ENCODE results near the gene ALG2.
A peak's percentile ranks its signal among the peaks of the same experiment; 100 is the strongest.

Gene ALG2

GRCh38 chr9:99171225-99172123 lies 50.3 kb downstream of the ALG2 start:
- DNase-seq: no peak

DNA sequence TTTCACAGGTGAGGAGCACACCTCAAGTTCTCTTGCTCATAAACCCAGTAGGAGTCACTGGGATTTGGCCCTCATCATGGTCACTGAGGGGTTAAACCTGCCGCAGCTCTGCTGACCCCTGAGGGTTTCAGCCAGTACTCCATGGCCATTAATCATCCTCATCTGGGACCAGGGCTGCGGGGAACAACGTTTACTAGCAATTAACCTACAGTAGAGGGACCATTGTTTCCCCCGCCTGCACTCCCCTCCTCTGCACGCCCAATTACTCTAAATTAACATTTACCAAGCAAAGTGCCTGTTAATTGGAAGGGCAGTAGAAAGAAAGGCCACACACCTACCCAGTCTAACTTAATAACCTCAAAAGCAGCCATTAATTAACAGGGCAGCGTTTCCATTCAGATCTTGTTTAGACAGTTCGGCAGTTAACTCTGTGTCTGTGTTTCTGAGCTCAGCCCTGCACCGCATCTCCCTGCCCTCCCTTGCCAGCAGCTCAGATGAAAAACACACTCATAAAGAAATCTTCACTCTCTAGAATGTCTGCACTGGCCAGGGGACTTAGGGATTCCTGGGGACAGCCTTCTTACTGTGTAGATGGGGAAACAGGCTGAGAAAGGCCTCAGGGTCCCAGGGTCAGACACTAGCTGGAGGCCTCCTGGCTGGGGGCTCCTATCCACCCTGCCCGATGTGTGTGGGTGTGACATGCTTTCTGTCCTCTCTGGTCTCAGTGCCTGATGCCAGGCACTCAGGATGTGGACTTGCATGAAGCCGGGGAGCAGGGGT lies 51.6 kb downstream of the ALG2 start:
- DNase-seq: no peak

DNA sequence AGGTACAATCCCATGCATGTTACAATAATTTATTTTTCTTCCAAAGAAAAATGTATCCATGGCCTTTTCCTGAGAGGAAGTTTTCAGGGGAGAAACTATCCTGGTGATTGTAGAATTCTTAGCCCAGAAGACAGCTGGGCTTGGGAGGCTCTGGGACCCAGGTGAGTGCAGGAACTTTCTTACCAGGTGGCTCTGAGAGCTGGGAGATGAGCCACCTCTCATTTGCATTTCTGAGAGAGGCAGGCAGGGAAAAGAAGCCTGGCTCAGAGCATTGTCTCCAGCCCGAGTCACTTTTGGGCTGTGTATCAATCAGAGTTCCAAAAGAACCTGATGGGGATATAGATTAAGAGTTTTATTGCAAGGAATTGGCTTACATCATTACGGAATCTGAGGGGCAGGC lies 52.7 kb downstream of the ALG2 start:
- no peak for DNase-seq

DNA sequence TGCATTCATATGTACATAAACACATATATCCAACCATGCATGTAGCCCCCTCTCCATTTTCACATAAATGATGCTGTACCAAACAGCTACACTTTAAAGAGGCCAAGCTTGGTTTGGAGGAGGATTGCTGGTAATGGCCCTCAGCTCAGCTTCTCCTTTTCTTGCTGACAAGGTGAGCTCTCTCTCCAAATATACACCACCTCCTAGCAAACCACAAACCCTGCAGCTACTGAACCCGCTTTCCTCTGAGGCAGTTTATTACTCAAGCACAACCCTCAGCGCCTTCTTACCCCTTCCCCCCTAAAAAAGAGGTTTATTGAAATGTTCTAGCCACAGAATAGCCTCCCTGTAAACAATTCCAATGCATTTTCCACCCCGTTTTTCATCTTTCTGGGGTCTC lies 54.0 kb downstream of the ALG2 start:
- peak in 1 of 5 donors; percentile 29 for DNase-seq

GRCh38 chr9:99167119-99167518 lies 54.6 kb downstream of the ALG2 start:
- DNase-seq: no peak
